GM18858 (cell line): Measurements from ENCODE around the gene ULK4.
"Not testable (repeated sequence)": the region's sequence is repeated elsewhere in the genome, so short reads cannot be mapped to it uniquely, and the experiment has no call there.

ENCODE experiments used
- ATAC-seq: cut with Tn5 transposase; IDR thresholded peaks from one replicate; pipeline ENCODE4 v1.9.1; 2021; ENCODE audit not compliant: unreplicated experiment

ULK4 gene

GRCh38 chr3:41453618-41454017 is 508.3 kb downstream of the ULK4 start:
- ATAC-seq, result not testable (repeated sequence)

- ATAC-seq, result no peak
These were observed 511.3 kb downstream of the ULK4 start for GRCh38 chr3:41450416-41451231.

- ATAC-seq, result no peak
These were observed 513.5 kb downstream of the ULK4 start for GRCh38 chr3:41448396-41448795.

- ATAC-seq, result no peak
These were observed 514.2 kb downstream of the ULK4 start for GRCh38 chr3:41447701-41448100.

- not testable (repeated sequence) for ATAC-seq
These were observed 515.6 kb downstream of the ULK4 start for GRCh38 chr3:41446316-41446715.

GRCh38 chr3:41441568-41441967 is 520.3 kb downstream of the ULK4 start:
- ATAC-seq, result no peak

GRCh38 chr3:41441139-41441538 is 520.8 kb downstream of the ULK4 start:
- no peak for ATAC-seq

- ATAC-seq, result no peak
These were observed 524.9 kb downstream of the ULK4 start for GRCh38 chr3:41436983-41437382.

- ATAC-seq, result no peak
These were observed 527.1 kb downstream of the ULK4 start for GRCh38 chr3:41434781-41435180.

GRCh38 chr3:41431386-41431785 is 530.5 kb downstream of the ULK4 start:
- no peak for ATAC-seq

- no peak for ATAC-seq
These were observed 531.0 kb downstream of the ULK4 start for GRCh38 chr3:41430886-41431285.

- no peak for ATAC-seq
These were observed 531.5 kb downstream of the ULK4 start for GRCh38 chr3:41430391-41430790.

GRCh38 chr3:41426485-41426884 is 535.4 kb downstream of the ULK4 start:
- no peak for ATAC-seq

GRCh38 chr3:41424543-41425300 is 537.2 kb downstream of the ULK4 start:
- no peak for ATAC-seq

- no peak for ATAC-seq
These were observed 542.1 kb downstream of the ULK4 start for GRCh38 chr3:41419809-41420208.

GRCh38 chr3:41418961-41419691 is 542.8 kb downstream of the ULK4 start:
- ATAC-seq, result no peak

GRCh38 chr3:41417574-41417973 is 544.3 kb downstream of the ULK4 start:
- no peak for ATAC-seq

GRCh38 chr3:41411065-41411464 is 550.8 kb downstream of the ULK4 start:
- ATAC-seq, result no peak

- no peak for ATAC-seq
These were observed 556.4 kb downstream of the ULK4 start for GRCh38 chr3:41405466-41405865.

GRCh38 chr3:41404582-41404981 is 557.3 kb downstream of the ULK4 start:
- ATAC-seq, result no peak

GRCh38 chr3:41394896-41395295 is 567.0 kb downstream of the ULK4 start:
- no peak for ATAC-seq
